ENCODE results near the gene CFTR. TPM values are rescaled to one million over a fixed set of nuclear protein-coding genes. Genes with fewer than 3 reads are reported as not detected.

CFTR gene
- total RNA-seq, 1 experiment from 2014 or later, result 0.72 TPM

GRCh38 chr7:117704063-117704462 is 224.2 kb downstream of the CFTR start:
- Mint-ChIP-seq H3K4me1 (peaks cover 15% of the 10 kb centered on the region), H3K27ac (no peak overlapping the region; the same call in 1 of the 2 replicates), H3K9me3 (peaks cover 10% of the 10 kb centered on the region), H3K27me3 (ENCODE audit: low read depth) (no peaks in the 10 kb centered on the region), H3K36me3 (peaks cover 2% of the 10 kb centered on the region; the same call in 1 of the 2 replicates), H3K4me3 (no peak overlapping the region)
- CTCF ChIA-PET, result interaction anchor here (1.2 kb wide), 1 partner anchor 12 kb away, joined by 4 read pairs; no protein-coding TSS in a partner anchor
- no peak for TF ChIP-seq RORB (CRISPR knock-in tag; IDR thresholded peaks at IDR 0.05)
- no peak for TF ChIP-seq GTF2I (CRISPR knock-in tag; conservative IDR thresholded peaks at IDR 0.05)
- TF ChIP-seq ZNF121 (CRISPR knock-in tag; IDR thresholded peaks at IDR 0.05), result no peak
- no peak for TF ChIP-seq JUN (CRISPR knock-in tag; IDR thresholded peaks at IDR 0.05)
- TF ChIP-seq, protein P1, sequence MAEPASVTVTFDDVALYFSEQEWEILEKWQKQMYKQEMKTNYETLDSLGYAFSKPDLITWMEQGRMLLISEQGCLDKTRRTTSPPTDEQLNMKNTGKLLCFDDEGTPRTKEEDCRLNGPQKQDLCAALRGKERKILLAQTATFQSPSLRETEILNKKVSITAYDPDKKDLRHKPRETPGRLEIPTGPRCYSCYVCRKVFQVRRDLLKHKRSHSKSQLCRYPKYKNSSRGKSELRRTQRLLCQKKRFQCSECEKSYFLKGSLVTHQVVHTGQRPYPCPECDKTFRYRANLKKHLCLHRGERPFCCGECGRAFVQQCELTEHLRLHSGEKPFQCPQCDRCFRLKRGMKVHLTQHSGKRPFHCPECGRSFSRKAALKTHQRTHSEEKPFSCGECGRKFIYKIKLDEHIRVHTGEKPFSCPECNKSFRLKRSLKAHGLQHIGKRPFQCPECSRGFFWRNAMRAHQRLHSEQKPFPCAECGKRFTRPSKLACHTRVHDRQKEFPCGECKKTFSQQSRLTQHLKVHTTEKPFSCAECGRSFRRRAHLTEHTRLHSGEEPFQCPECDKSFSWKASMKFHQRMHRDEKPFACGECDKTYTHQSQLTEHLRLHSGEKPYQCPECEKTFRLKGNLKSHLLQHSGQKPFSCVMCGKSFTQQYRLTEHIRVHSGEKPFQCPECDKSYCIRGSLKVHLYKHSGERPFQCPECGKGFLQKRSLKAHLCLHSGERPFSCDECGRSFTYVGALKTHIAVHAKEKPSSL (CRISPR knock-in tag; conservative IDR thresholded peaks at IDR 0.05), result no peak
- TF ChIP-seq SOX15 (CRISPR knock-in tag; IDR thresholded peaks at IDR 0.05), result no peak
- TF ChIP-seq, protein P2, sequence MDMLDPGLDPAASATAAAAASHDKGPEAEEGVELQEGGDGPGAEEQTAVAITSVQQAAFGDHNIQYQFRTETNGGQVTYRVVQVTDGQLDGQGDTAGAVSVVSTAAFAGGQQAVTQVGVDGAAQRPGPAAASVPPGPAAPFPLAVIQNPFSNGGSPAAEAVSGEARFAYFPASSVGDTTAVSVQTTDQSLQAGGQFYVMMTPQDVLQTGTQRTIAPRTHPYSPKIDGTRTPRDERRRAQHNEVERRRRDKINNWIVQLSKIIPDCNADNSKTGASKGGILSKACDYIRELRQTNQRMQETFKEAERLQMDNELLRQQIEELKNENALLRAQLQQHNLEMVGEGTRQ (CRISPR knock-in tag; IDR thresholded peaks at IDR 0.05), result no peak
- no peak for TF ChIP-seq FOXP1 (CRISPR knock-in tag; IDR thresholded peaks at IDR 0.05; ENCODE audit: borderline replicate concordance)
- POLR2A ChIA-PET, result no interaction called here
- ATAC-seq (no peak), DNase-seq (ENCODE audit: low spot score) (no peak)

GRCh38 chr7:117705630-117706029 is 225.8 kb downstream of the CFTR start:
- no peak overlapping the region for H3K27ac Mint-ChIP-seq
- POLR2A ChIA-PET, result no interaction called here
- CTCF ChIA-PET, result no interaction called here
- H3K9me3 Mint-ChIP-seq, result peaks cover 10% of the 10 kb centered on the region
- no peak for TF ChIP-seq MYBL2 (CRISPR knock-in tag; IDR thresholded peaks at IDR 0.05)
- TF ChIP-seq ZNF317 (CRISPR knock-in tag; IDR thresholded peaks at IDR 0.05; ENCODE audit: borderline replicate concordance, low read depth), result no peak
- no peak for TF ChIP-seq ZNF232 (CRISPR knock-in tag; IDR thresholded peaks at IDR 0.05)
- no peak for TF ChIP-seq ZNF121 (CRISPR knock-in tag; IDR thresholded peaks at IDR 0.05)
- TF ChIP-seq SP1 (CRISPR knock-in tag; conservative IDR thresholded peaks at IDR 0.05), result no peak
- TF ChIP-seq SOX15 (CRISPR knock-in tag; IDR thresholded peaks at IDR 0.05), result no peak
- TF ChIP-seq, protein P3, sequence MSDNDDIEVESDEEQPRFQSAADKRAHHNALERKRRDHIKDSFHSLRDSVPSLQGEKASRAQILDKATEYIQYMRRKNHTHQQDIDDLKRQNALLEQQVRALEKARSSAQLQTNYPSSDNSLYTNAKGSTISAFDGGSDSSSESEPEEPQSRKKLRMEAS (CRISPR knock-in tag; IDR thresholded peaks at IDR 0.05), result no peak
- no peak for TF ChIP-seq HMGA2 (CRISPR knock-in tag; IDR thresholded peaks at IDR 0.05)
- no peak for TF ChIP-seq E2F5 (CRISPR knock-in tag; IDR thresholded peaks at IDR 0.05)
- TF ChIP-seq ZBTB21 (CRISPR knock-in tag; IDR thresholded peaks at IDR 0.05; ENCODE audit: borderline replicate concordance), result no peak
- no peak for TF ChIP-seq GABPB1 (CRISPR knock-in tag; IDR thresholded peaks at IDR 0.05)
- no peak for TF ChIP-seq ZMAT4 (CRISPR knock-in tag; IDR thresholded peaks at IDR 0.05)
- TF ChIP-seq ATF1 (CRISPR knock-in tag; IDR thresholded peaks at IDR 0.05), result no peak
- TF ChIP-seq, protein P4, sequence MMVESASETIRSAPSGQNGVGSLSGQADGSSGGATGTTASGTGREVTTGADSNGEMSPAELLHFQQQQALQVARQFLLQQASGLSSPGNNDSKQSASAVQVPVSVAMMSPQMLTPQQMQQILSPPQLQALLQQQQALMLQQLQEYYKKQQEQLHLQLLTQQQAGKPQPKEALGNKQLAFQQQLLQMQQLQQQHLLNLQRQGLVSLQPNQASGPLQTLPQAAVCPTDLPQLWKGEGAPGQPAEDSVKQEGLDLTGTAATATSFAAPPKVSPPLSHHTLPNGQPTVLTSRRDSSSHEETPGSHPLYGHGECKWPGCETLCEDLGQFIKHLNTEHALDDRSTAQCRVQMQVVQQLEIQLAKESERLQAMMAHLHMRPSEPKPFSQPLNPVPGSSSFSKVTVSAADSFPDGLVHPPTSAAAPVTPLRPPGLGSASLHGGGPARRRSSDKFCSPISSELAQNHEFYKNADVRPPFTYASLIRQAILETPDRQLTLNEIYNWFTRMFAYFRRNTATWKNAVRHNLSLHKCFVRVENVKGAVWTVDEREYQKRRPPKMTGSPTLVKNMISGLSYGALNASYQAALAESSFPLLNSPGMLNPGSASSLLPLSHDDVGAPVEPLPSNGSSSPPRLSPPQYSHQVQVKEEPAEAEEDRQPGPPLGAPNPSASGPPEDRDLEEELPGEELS (CRISPR knock-in tag; IDR thresholded peaks at IDR 0.05), result no peak
- TF ChIP-seq NFYB (CRISPR knock-in tag; conservative IDR thresholded peaks at IDR 0.05; ENCODE audit: low read depth), result no peak
- TF ChIP-seq TP53 (CRISPR knock-in tag; IDR thresholded peaks at IDR 0.05), result no peak
- TF ChIP-seq, protein P1 (CRISPR knock-in tag; conservative IDR thresholded peaks at IDR 0.05), result no peak
- TF ChIP-seq TEAD1 (CRISPR knock-in tag; IDR thresholded peaks at IDR 0.05), result no peak
- TF ChIP-seq SMAD3 (CRISPR knock-in tag; IDR thresholded peaks at IDR 0.05; ENCODE audit: borderline replicate concordance), result no peak
- ATAC-seq (no peak), DNase-seq (ENCODE audit: low spot score) (no peak)
- H3K4me3 Mint-ChIP-seq, result no peak overlapping the region
- peaks cover 15% of the 10 kb centered on the region for H3K4me1 Mint-ChIP-seq
- H3K36me3 Mint-ChIP-seq, result peaks cover 2% of the 10 kb centered on the region; the same call in 1 of the 2 replicates
- no peaks in the 10 kb centered on the region for H3K27me3 Mint-ChIP-seq (ENCODE audit: low read depth)
